Esophagus muscularis mucosa (tissue), 3 donors: ENCODE measurements around the gene SDK1.

Source experiments
- POLR2AphosphoS5 ChIP-seq, 2 donors: sonication (generic); formaldehyde crosslinking; IDR thresholded peaks; one replicate each; pipeline ENCODE4 v1.6.1; 2017; ENCODE audit warnings: antibody characterized with exemption in 2 of 2
- TF ChIP-seq, protein P1 (sequence below), 3 experiments: fragments of 200-600 bp in 2 of 3; fragments of 450-650 bp in 1 of 3; sonication (generic) in 2 of 3; IDR thresholded peaks; one replicate each; pipeline ENCODE4 v1.5.1; 2017 to 2019; ENCODE audit warnings: antibody characterized with exemption in 3 of 3, mild to moderate bottlenecking in 2 of 3, moderate library complexity in 1 of 3

DNA sequence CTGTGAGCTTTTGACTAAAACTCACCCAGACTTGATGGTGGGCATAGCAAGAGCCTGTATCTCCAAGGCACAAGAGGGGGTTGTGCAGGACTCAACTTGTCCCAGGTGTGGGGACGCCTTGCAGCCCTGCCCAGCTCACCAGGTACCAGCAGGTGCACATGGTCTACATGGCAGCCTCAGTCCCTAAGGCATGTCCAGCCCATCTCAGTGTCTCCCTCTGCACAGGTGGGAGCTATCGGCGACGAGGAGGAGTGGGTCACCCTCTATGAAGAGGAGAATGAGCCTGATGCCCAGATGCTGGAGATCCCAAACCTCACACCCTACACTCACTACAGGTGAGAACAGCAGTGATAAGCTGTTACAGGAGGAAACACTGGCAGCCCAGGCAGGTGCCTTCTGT is 809.4 kb downstream of the SDK1 start:
- TF ChIP-seq, protein P1, sequence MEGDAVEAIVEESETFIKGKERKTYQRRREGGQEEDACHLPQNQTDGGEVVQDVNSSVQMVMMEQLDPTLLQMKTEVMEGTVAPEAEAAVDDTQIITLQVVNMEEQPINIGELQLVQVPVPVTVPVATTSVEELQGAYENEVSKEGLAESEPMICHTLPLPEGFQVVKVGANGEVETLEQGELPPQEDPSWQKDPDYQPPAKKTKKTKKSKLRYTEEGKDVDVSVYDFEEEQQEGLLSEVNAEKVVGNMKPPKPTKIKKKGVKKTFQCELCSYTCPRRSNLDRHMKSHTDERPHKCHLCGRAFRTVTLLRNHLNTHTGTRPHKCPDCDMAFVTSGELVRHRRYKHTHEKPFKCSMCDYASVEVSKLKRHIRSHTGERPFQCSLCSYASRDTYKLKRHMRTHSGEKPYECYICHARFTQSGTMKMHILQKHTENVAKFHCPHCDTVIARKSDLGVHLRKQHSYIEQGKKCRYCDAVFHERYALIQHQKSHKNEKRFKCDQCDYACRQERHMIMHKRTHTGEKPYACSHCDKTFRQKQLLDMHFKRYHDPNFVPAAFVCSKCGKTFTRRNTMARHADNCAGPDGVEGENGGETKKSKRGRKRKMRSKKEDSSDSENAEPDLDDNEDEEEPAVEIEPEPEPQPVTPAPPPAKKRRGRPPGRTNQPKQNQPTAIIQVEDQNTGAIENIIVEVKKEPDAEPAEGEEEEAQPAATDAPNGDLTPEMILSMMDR (IDR thresholded peaks at IDR 0.05), result no peak
- no peak for TF ChIP-seq POLR2AphosphoS5 (IDR thresholded peaks at IDR 0.05)
